ENCODE results near the gene PSMF1.

The PSMF1 gene

GRCh38 chr20:1150968-1151367 lies 32.6 kb downstream of the PSMF1 start:
- H3K27me3 ChIP-seq (ENCODE audit: control insufficient read depth, insufficient read depth, low read length), result no peaks in the 10 kb centered on the region
- no peaks in the 10 kb centered on the region for H3K4me1 ChIP-seq (ENCODE audit: control insufficient read depth, insufficient read depth, low read length)
- no peak overlapping the region for H3K4me3 ChIP-seq (ENCODE audit: low read length)
- no peaks in the 10 kb centered on the region for H3K36me3 ChIP-seq (ENCODE audit: control insufficient read depth, insufficient read depth, low read length)
- H3K9ac ChIP-seq (ENCODE audit: low read length), result no peak overlapping the region
- no peaks in the 10 kb centered on the region for H3K9me3 ChIP-seq (ENCODE audit: control insufficient read depth, low read length)

DNA sequence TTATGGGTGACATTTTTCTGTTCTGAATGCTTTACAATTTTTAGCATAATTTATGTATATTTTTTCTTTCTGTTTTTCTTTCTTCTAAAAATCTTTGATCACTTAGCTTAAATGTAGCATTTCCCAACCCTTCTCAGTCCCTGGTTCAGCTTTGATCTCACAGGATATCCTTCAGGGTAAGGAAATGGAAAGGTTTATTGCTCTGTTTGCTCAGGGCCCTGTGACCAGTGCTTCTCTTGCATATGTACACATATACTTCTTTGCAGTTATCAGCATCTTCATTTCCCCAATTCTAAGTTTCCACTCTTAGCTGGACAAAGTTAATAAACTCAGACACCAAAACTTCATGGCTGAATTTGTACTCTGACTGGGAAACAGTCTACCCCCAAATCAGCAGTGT lies 35.8 kb downstream of the PSMF1 start:
- Histone ChIP-seq H3K9me3 (ENCODE audit: control insufficient read depth, low read length) (no peaks in the 10 kb centered on the region), H3K27me3 (ENCODE audit: control insufficient read depth, insufficient read depth, low read length) (no peaks in the 10 kb centered on the region), H3K4me1 (ENCODE audit: control insufficient read depth, insufficient read depth, low read length) (no peaks in the 10 kb centered on the region), H3K36me3 (ENCODE audit: control insufficient read depth, insufficient read depth, low read length) (no peaks in the 10 kb centered on the region), H3K4me3 (ENCODE audit: low read length) (no peak overlapping the region), H3K9ac (ENCODE audit: low read length) (no peak overlapping the region)

DNA sequence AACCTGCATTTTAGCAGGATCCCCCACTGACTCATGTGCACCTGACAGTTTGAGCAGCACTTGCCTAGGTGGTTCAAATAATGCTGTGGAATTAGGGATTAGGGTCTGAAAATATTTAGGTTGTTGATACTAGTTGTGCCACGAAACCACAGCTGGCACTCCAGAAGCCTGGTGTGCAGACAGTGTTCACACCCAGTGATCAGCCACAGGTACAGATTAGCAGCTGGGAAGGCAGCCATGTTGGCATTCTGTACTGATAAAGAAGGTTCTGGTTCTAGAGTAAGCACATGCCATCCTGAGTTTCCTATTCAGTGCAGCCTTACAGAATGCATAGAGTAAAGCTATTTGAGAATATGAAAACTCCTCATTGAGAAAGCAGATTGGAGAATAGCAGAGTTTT lies 36.3 kb downstream of the PSMF1 start:
- Histone ChIP-seq H3K9ac (ENCODE audit: low read length) (no peak overlapping the region), H3K27me3 (ENCODE audit: control insufficient read depth, insufficient read depth, low read length) (no peaks in the 10 kb centered on the region), H3K4me3 (ENCODE audit: low read length) (no peak overlapping the region), H3K9me3 (ENCODE audit: control insufficient read depth, low read length) (no peaks in the 10 kb centered on the region), H3K4me1 (ENCODE audit: control insufficient read depth, insufficient read depth, low read length) (no peaks in the 10 kb centered on the region), H3K36me3 (ENCODE audit: control insufficient read depth, insufficient read depth, low read length) (no peaks in the 10 kb centered on the region)

- Histone ChIP-seq H3K4me1 (ENCODE audit: control insufficient read depth, insufficient read depth, low read length) (no peaks in the 10 kb centered on the region), H3K4me3 (ENCODE audit: low read length) (no peak overlapping the region), H3K27me3 (ENCODE audit: control insufficient read depth, insufficient read depth, low read length) (no peaks in the 10 kb centered on the region), H3K36me3 (ENCODE audit: control insufficient read depth, insufficient read depth, low read length) (no peaks in the 10 kb centered on the region), H3K9ac (ENCODE audit: low read length) (no peak overlapping the region), H3K9me3 (ENCODE audit: control insufficient read depth, low read length) (no peaks in the 10 kb centered on the region)
These were observed 36.9 kb downstream of the PSMF1 start for GRCh38 chr20:1155342-1155741.

DNA sequence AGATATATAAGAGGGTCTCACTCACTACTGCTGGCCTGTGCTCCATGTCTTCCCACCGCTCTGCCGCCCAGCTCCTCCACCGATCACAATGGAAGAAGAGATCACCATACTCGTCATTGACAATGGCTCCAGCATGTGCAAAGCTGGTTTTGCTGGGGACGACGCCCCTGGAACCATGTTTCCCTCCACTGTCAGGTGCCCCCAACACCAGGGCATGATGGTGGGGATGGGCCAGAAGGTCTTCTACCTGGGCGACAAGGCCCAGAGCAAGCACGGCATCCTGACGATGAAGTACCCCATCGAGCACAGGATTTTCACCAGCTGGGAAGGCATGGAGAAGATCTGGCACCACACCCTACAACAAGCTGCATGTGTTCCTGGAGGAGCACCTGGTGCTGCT lies 42.1 kb downstream of the PSMF1 start:
- no peaks in the 10 kb centered on the region for H3K27me3 ChIP-seq (ENCODE audit: control insufficient read depth, insufficient read depth, low read length)
- H3K9me3 ChIP-seq (ENCODE audit: control insufficient read depth, low read length), result no peaks in the 10 kb centered on the region
- no peaks in the 10 kb centered on the region for H3K4me1 ChIP-seq (ENCODE audit: control insufficient read depth, insufficient read depth, low read length)
- H3K36me3 ChIP-seq (ENCODE audit: control insufficient read depth, insufficient read depth, low read length), result peaks cover 23% of the 10 kb centered on the region
- no peak overlapping the region for H3K4me3 ChIP-seq (ENCODE audit: low read length)
- no peak overlapping the region for H3K9ac ChIP-seq (ENCODE audit: low read length)

GRCh38 chr20:1160991-1161390 lies 42.6 kb downstream of the PSMF1 start:
- no peaks in the 10 kb centered on the region for H3K27me3 ChIP-seq (ENCODE audit: control insufficient read depth, insufficient read depth, low read length)
- H3K9me3 ChIP-seq (ENCODE audit: control insufficient read depth, low read length), result no peaks in the 10 kb centered on the region
- H3K4me3 ChIP-seq (ENCODE audit: low read length), result no peak overlapping the region
- H3K9ac ChIP-seq (ENCODE audit: low read length), result no peak overlapping the region
- no peaks in the 10 kb centered on the region for H3K4me1 ChIP-seq (ENCODE audit: control insufficient read depth, insufficient read depth, low read length)
- H3K36me3 ChIP-seq (ENCODE audit: control insufficient read depth, insufficient read depth, low read length), result peaks cover 24% of the 10 kb centered on the region

DNA sequence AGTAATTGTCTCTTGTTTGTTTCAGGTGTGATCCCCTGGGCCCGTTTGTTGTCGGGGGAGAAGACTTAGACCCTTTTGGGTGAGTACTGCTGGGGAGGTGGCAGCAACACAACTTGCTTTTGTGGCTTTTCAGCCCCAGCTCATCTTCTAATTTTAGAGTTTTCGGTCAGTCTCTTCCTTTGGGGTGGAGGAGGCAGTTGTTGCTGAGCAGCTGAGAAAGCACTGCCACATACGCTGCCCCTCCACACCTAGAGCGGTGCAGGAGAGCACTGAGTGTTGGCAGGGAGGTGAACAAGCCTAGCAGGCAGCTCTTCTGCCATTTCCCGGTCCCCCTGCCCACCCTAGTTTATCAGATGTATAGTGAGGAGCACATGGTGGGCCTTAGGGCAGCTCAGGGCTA lies 44.7 kb downstream of the PSMF1 start:
- H3K36me3 ChIP-seq (ENCODE audit: control insufficient read depth, insufficient read depth, low read length), result peaks cover 30% of the 10 kb centered on the region
- no peak overlapping the region for H3K4me3 ChIP-seq (ENCODE audit: low read length)
- no peaks in the 10 kb centered on the region for H3K4me1 ChIP-seq (ENCODE audit: control insufficient read depth, insufficient read depth, low read length)
- no peaks in the 10 kb centered on the region for H3K27me3 ChIP-seq (ENCODE audit: control insufficient read depth, insufficient read depth, low read length)
- H3K9ac ChIP-seq (ENCODE audit: low read length), result no peak overlapping the region
- H3K9me3 ChIP-seq (ENCODE audit: control insufficient read depth, low read length), result no peaks in the 10 kb centered on the region

GRCh38 chr20:1163653-1164052 lies 45.3 kb downstream of the PSMF1 start:
- Histone ChIP-seq H3K9me3 (ENCODE audit: control insufficient read depth, low read length) (no peaks in the 10 kb centered on the region), H3K9ac (ENCODE audit: low read length) (no peak overlapping the region), H3K27me3 (ENCODE audit: control insufficient read depth, insufficient read depth, low read length) (no peaks in the 10 kb centered on the region), H3K4me1 (ENCODE audit: control insufficient read depth, insufficient read depth, low read length) (no peaks in the 10 kb centered on the region), H3K4me3 (ENCODE audit: low read length) (no peak overlapping the region), H3K36me3 (ENCODE audit: control insufficient read depth, insufficient read depth, low read length) (peaks cover 30% of the 10 kb centered on the region)

DNA sequence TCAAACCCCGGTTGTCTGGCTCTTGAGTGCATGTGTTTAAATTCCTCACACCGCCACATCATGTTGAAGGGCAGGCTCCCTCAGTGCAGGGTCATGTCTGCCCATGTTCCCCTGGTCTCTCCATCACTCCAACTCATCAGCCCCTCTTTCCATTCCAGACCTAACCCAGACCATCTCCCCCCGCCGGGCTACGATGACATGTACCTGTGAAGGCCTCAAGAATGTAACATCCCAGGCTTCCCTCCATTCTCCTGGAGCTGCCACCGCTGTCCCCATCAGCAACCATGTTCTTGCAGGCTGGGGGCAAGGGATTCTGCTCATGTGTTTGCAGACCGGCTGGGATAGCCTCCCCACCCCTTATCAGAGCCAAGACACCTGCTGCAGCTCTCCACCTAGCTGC lies 46.5 kb downstream of the PSMF1 start:
- H3K9ac ChIP-seq (ENCODE audit: low read length), result no peak overlapping the region
- H3K36me3 ChIP-seq (ENCODE audit: control insufficient read depth, insufficient read depth, low read length), result peaks cover 30% of the 10 kb centered on the region
- H3K9me3 ChIP-seq (ENCODE audit: control insufficient read depth, low read length), result no peaks in the 10 kb centered on the region
- H3K27me3 ChIP-seq (ENCODE audit: control insufficient read depth, insufficient read depth, low read length), result no peaks in the 10 kb centered on the region
- H3K4me3 ChIP-seq (ENCODE audit: low read length), result no peak overlapping the region
- H3K4me1 ChIP-seq (ENCODE audit: control insufficient read depth, insufficient read depth, low read length), result no peaks in the 10 kb centered on the region

- Histone ChIP-seq H3K9ac (ENCODE audit: low read length) (no peak overlapping the region), H3K4me1 (ENCODE audit: control insufficient read depth, insufficient read depth, low read length) (no peaks in the 10 kb centered on the region), H3K36me3 (ENCODE audit: control insufficient read depth, insufficient read depth, low read length) (peaks cover 30% of the 10 kb centered on the region), H3K9me3 (ENCODE audit: control insufficient read depth, low read length) (no peaks in the 10 kb centered on the region), H3K4me3 (ENCODE audit: low read length) (no peak overlapping the region), H3K27me3 (ENCODE audit: control insufficient read depth, insufficient read depth, low read length) (no peaks in the 10 kb centered on the region)
These were observed 47.1 kb downstream of the PSMF1 start for GRCh38 chr20:1165521-1165920.

GRCh38 chr20:1165941-1166340 lies 47.5 kb downstream of the PSMF1 start:
- no peak overlapping the region for H3K9ac ChIP-seq (ENCODE audit: low read length)
- H3K4me3 ChIP-seq (ENCODE audit: low read length), result no peak overlapping the region
- H3K36me3 ChIP-seq (ENCODE audit: control insufficient read depth, insufficient read depth, low read length), result peaks cover 30% of the 10 kb centered on the region
- H3K4me1 ChIP-seq (ENCODE audit: control insufficient read depth, insufficient read depth, low read length), result no peaks in the 10 kb centered on the region
- H3K9me3 ChIP-seq (ENCODE audit: control insufficient read depth, low read length), result no peaks in the 10 kb centered on the region
- H3K27me3 ChIP-seq (ENCODE audit: control insufficient read depth, insufficient read depth, low read length), result no peaks in the 10 kb centered on the region

DNA sequence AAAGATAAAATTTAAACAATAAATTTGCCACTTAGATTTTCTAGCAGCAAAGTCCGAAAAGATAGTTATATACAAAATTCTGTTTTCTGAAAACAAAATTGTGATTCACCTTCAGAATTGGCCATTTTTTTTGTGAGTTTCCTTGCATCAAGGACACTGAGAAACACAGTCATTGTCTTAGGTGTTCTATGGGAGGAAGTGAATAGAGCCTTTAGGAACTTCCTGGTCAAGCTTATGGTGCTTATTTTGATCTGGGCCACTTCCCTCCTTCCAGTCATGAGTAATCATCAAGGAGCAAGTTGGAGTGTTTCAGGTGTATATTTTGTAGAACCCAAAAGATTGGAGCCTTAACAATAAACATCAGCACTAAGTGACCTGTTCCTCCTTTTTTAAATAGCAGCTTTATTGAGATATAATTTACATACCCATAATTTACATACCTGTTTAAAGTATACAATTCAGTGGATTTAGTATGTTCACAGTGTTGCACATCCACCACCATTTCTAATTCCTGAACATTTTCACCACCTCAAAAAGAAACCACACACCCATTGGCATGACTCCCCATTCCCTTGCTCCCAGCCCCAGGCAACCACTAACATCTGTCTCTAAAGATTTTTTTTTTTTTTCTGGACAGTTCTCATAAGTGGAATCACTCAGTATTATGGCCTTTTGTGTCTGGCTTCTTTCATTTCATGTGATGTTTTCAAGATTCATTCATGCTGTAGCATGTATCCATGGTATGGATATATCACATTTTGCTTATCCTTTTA lies 48.7 kb downstream of the PSMF1 start:
- Histone ChIP-seq H3K4me1 (ENCODE audit: control insufficient read depth, insufficient read depth, low read length) (no peaks in the 10 kb centered on the region), H3K4me3 (ENCODE audit: low read length) (no peak overlapping the region), H3K27me3 (ENCODE audit: control insufficient read depth, insufficient read depth, low read length) (no peaks in the 10 kb centered on the region), H3K9ac (ENCODE audit: low read length) (no peak overlapping the region), H3K36me3 (ENCODE audit: control insufficient read depth, insufficient read depth, low read length) (peaks cover 22% of the 10 kb centered on the region), H3K9me3 (ENCODE audit: control insufficient read depth, low read length) (no peaks in the 10 kb centered on the region)

- Histone ChIP-seq H3K36me3 (ENCODE audit: control insufficient read depth, insufficient read depth, low read length) (peaks cover 15% of the 10 kb centered on the region), H3K4me1 (ENCODE audit: control insufficient read depth, insufficient read depth, low read length) (no peaks in the 10 kb centered on the region), H3K27me3 (ENCODE audit: control insufficient read depth, insufficient read depth, low read length) (no peaks in the 10 kb centered on the region), H3K4me3 (ENCODE audit: low read length) (no peak overlapping the region), H3K9ac (ENCODE audit: low read length) (no peak overlapping the region), H3K9me3 (ENCODE audit: control insufficient read depth, low read length) (no peaks in the 10 kb centered on the region)
These were observed 50.8 kb downstream of the PSMF1 start for GRCh38 chr20:1169224-1169623.

Data from mucosa of stomach (tissue), 1 donor.